OCI-LY7 (cell line): ENCODE data around the gene MFF.

Source experiments
- CTCF ChIP-seq: fragments of 200-600 bp; sonication (generic); conservative IDR thresholded peaks from 2 replicates; pipeline ENCODE4 v1.5.1; 2014; ENCODE audit warnings: mild to moderate bottlenecking, antibody characterized with exemption, low read length, moderate library complexity, mixed read lengths
- EZH2phosphoT487 ChIP-seq: fragments of 200-600 bp; sonication (generic); IDR thresholded peaks from 2 replicates; pipeline ENCODE4 v1.6.1; 2018; ENCODE audit warnings: low read depth, borderline replicate concordance, mild to moderate bottlenecking, mixed run types, antibody characterized with exemption, low read length, moderate library complexity, mixed read lengths

GRCh38 chr2:227351639-227352038, 26.6 kb downstream of the MFF start:
- no peak for TF ChIP-seq CTCF
- no peak for TF ChIP-seq EZH2phosphoT487
